GM13977 (cell line): ENCODE measurements around the gene SLC25A30.
A peak's percentile ranks its signal among the peaks of the same experiment; 100 is the strongest.

ENCODE experiments used
- DNase-seq: peaks from one replicate; pipeline ENCODE4 v3.0.0; 2012; ENCODE audit warnings: low spot score
- in situ Hi-C: fragments of 300-500 bp; cut with MboI; formaldehyde crosslinking; loops from one replicate; pipeline ENCODE4 v1.12.0; 2022; ENCODE audit warnings: low sequenced_read_pairs, low pct_unique_long_range_greater_than_20kb, mixed read lengths, inconsistent platforms; ENCODE audit not compliant: unreplicated experiment
- TF ChIP-seq, protein P1 (sequence below): IDR thresholded peaks from 2 replicates; pipeline ENCODE4 v1.5.1; 2012; ENCODE audit warnings: mild to moderate bottlenecking, control low read depth; ENCODE audit not compliant: insufficient read depth; ENCODE audit errors: extremely low read depth, missing control alignments

Gene SLC25A30

DNA sequence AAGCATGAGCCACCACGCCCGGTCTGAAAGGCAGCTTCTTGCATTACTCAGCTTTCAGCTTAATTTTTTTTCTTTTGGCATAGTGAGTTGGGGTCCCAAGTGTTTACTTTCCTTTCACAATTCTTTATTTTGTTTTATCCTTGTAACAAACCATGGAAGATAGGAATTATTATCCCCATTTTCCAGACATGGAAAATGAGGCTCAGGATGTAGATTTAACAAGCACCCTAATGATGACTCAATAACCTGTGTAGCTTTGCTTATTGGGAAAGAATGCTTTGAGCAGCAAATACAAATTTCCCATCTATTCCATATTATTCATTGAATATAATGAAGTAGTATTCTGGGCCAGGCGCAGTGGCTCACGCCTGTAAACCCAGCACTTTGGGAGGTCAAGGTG lies 33.1 kb upstream of the SLC25A30 start:
- in situ Hi-C loops: no loop called here
- TF ChIP-seq, protein P1, sequence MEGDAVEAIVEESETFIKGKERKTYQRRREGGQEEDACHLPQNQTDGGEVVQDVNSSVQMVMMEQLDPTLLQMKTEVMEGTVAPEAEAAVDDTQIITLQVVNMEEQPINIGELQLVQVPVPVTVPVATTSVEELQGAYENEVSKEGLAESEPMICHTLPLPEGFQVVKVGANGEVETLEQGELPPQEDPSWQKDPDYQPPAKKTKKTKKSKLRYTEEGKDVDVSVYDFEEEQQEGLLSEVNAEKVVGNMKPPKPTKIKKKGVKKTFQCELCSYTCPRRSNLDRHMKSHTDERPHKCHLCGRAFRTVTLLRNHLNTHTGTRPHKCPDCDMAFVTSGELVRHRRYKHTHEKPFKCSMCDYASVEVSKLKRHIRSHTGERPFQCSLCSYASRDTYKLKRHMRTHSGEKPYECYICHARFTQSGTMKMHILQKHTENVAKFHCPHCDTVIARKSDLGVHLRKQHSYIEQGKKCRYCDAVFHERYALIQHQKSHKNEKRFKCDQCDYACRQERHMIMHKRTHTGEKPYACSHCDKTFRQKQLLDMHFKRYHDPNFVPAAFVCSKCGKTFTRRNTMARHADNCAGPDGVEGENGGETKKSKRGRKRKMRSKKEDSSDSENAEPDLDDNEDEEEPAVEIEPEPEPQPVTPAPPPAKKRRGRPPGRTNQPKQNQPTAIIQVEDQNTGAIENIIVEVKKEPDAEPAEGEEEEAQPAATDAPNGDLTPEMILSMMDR: no peak
- no peak for DNase-seq

DNA sequence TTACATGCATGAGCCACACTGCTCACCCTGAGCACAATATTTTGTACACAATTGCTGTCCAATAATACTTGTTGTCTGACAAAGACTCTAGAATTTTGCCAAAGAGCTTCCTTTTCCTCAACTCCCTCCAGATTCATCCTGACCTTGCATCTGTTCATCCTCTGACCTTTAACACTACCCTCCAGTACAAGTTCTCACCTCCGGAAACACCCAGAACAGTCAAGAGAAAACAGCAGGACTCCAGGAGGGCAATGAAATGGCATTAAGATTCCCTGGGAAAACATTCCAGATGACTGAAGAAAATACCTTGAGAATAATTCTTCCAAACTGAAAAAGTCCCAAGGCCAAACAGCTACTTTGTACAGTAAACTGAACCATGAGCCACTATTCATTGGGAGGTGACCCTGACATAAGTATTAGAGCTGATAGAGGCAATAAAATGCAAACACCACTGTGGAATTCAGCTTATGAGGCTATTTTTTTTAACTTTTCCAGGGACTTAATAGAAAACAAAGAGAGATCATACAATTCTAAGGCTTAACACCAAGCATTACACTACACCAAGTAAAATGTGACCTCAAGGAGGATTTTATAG lies 30.9 kb upstream of the SLC25A30 start:
- TF ChIP-seq, protein P1: no peak
- no peak for DNase-seq
- in situ Hi-C loops: no loop called here

DNA sequence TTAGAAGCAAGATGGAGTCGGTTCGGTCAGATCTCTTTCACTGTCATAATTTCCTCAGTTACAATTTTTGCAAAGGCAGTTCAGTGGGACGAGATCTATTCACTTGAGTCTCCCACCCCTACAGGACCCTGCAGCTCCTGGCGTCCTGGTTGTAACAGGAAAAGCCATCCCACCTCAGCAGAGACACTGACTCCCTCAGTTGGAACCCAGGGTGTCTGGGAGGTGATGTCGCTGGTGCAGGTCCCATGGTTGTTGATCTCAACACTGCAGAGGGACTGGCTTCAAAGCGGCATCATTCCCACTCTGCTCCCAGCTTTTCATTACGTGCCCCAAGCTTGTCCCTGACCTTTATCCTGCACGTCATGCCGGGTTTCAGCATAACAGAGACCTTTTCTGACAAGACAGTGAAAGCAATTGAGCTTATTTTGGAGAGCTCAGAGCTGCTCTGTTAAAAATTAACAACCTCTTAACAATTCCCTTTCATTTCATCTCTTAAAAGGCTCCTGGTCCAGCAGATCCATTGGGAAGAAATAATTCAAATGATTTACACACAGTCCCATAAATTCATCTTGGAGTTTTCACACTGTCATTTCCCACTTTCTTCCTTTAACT lies 29.0 kb upstream of the SLC25A30 start:
- in situ Hi-C loops: no loop called here
- TF ChIP-seq, protein P1: no peak
- no peak for DNase-seq

DNA sequence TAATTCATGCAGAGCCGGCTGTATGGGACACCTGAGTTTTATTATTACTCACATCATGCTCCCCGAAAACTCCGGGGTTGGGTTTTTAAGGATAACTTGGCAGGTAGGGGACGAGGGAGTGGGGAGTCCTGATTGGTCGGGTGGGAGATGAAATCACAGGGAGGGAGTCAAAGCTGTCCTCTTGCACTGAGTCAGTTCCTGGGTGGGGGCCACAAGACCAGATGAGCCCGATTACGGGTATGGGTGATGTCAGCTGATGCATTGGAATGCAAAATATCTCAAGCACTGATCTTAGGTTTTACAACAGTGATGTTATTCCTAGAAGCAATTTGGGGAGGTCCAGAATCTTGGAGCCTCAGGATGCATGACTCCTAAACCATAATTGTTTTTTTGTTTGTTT lies 28.0 kb upstream of the SLC25A30 start:
- no peak for DNase-seq
- in situ Hi-C loops: no loop called here
- TF ChIP-seq, protein P1: no peak

DNA sequence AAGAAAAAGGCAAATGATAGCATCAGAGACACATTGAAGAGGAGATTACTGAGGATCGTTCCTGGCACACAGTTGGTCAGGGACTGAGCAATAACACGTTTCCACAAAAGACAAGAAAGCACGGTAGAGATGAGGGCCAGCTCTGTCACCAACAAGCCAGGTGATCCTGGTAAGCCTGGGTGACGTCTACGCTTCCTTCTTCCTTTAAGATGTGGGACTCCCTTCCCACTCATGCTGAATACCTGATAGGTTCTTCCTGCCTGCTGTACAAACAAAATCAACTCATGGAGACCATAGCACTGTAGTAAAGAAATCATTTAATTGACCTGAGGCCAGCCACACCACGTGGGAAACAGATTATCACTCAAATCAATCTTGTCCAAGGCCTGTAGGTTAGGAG lies 26.9 kb upstream of the SLC25A30 start:
- no peak for DNase-seq
- in situ Hi-C loops: no loop called here
- TF ChIP-seq, protein P1: no peak

DNA sequence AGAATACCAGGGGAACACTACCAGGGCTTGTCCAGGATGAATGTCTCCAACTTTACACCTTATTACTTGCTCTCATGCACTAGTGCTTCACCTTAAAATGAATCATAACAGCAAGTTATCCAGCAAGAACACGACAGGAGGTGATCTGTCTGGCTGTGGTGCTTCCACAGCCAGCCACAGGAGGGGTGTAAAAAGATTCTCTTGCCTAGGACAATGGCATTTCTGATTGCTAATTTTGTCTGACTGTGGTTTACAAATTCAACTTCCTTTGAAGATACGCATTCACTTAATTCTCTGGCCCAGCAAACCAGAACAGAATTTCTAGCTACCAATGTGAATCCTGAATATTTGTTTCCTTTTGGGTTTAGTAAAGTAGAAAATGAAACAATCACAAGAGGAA lies 23.5 kb upstream of the SLC25A30 start:
- in situ Hi-C loops: no loop called here
- DNase-seq: peak; percentile 40

More for the DNA sequence above, 23.5 kb upstream of the SLC25A30 start:
- TF ChIP-seq, protein P1: peak; percentile 41
